Panc1 (cell line): ENCODE results near the gene RSPRY1. TPM values are rescaled to one million over a fixed set of nuclear protein-coding genes. Genes with fewer than 3 reads are reported as not detected.

Experiments used
- ATAC-seq: fragments of 200-7000 bp; cut with Tn5 transposase; 2 replicates; pipeline ENCODE4 v1.9.1; 2020; ENCODE audit warnings: mild to moderate bottlenecking, moderate library complexity
- BruUV-seq: library from RNA; stranded (reverse); fragments of 400-500 nt; replicated peaks from 2 replicates; lab custom pipeline; 2021; lab: Mats Ljungman, UMichigan
- CTCF ChIA-PET: fragments of 300-600 bp; sonication (Branson Sonifier 250); formaldehyde crosslinking; loops from one replicate; lab custom pipeline; 2022; ENCODE audit warnings: antibody characterized with exemption; lab: Charles Lee
- POLR2A ChIA-PET: fragments of 300-600 bp; sonication (Branson Sonifier 250); formaldehyde crosslinking; loops from one replicate; lab custom pipeline; 2022; ENCODE audit warnings: antibody characterized with exemption; lab: Charles Lee
- DNase-seq: peaks from one replicate; pipeline ENCODE4 v3.0.0-alpha.2; 2010; ENCODE audit warnings: low read depth, low spot score
- H3K27ac ChIP-seq: 2 replicates; pipeline ENCODE4 v1.5.1; 2011; ENCODE audit warnings: mild to moderate bottlenecking, low read length, inconsistent platforms
- H3K27me3 ChIP-seq: fragments of 200-500 bp; sonication (Bioruptor generic); 2 replicates; pipeline ENCODE4 v1.6.0; 2014; ENCODE audit warnings: low read length, inconsistent platforms; ENCODE audit not compliant: control insufficient read depth, insufficient read depth
- H3K36me3 ChIP-seq: fragments of 200-500 bp; sonication (Bioruptor generic); 2 replicates; pipeline ENCODE4 v1.5.1; 2014; ENCODE audit warnings: inconsistent platforms, mild to moderate bottlenecking, low read length, moderate library complexity; ENCODE audit not compliant: control insufficient read depth, insufficient read depth
- H3K4me1 ChIP-seq: 2 replicates; pipeline ENCODE4 v1.5.1; 2011; ENCODE audit warnings: inconsistent platforms, mild to moderate bottlenecking, low read length, moderate library complexity; ENCODE audit not compliant: control insufficient read depth, insufficient read depth
- H3K4me3 ChIP-seq, 2 experiments: 2 replicates each; pipeline ENCODE4 v1.5.1; 2011 to 2012; ENCODE audit warnings: low read depth in 2 of 2, low read length in 2 of 2, mild to moderate bottlenecking in 2 of 2, inconsistent platforms in 1 of 2, moderate library complexity in 1 of 2
- H3K9me3 ChIP-seq: fragments of 200-500 bp; sonication (Bioruptor generic); 2 replicates; pipeline ENCODE4 v1.5.1; 2014; ENCODE audit warnings: low read depth, mild to moderate bottlenecking, inconsistent platforms, low read length, moderate library complexity; ENCODE audit not compliant: control insufficient read depth, insufficient read depth
- CTCF ChIP-seq: fragments of 450-650 bp; IDR thresholded peaks from 2 replicates; pipeline ENCODE4 v1.5.1; 2017; ENCODE audit warnings: mild to moderate bottlenecking
- POLR2AphosphoS5 ChIP-seq: IDR thresholded peaks from 2 replicates; pipeline ENCODE4 v1.6.1; 2012; ENCODE audit warnings: mild to moderate bottlenecking, low read depth, low read length, moderate library complexity
- REST ChIP-seq, 2 experiments: IDR thresholded peaks; 2 replicates each; pipeline ENCODE4 v1.6.1; 2011 to 2012; ENCODE audit warnings: low read depth in 2 of 2, control low read depth in 1 of 2, low read length in 1 of 2, mild to moderate bottlenecking in 1 of 2, moderate library complexity in 1 of 2; ENCODE audit not compliant: insufficient read depth in 1 of 2
- SIN3A ChIP-seq: IDR thresholded peaks from 2 replicates; pipeline ENCODE4 v1.6.1; 2012; ENCODE audit warnings: low read depth, mild to moderate bottlenecking, low read length, moderate library complexity, borderline replicate concordance; ENCODE audit not compliant: insufficient read depth
- TCF7L2 ChIP-seq: IDR thresholded peaks from 2 replicates; pipeline ENCODE4 v1.6.1; 2011; ENCODE audit warnings: mild to moderate bottlenecking, low read depth, low read length, inconsistent platforms
- in situ Hi-C: cut with HindIII; loops from 2 replicates; pipeline ENCODE4 v1.10.0; 2016; ENCODE audit warnings: low sequenced_read_pairs, low pct_unique_long_range_greater_than_20kb
- intact Hi-C: fragments of 100-400 bp; cut with micrococcal nuclease; formaldehyde crosslinking; loops from one replicate; pipeline ENCODE4 v1.10.0; 2022; ENCODE audit not compliant: unreplicated experiment
- total RNA-seq: library from RNA; stranded (reverse); gene quantifications from one replicate; pipeline ENCODE4 v1.2.1, GENCODE V29; 2021; ENCODE audit not compliant: unreplicated experiment

RSPRY1 gene
- total RNA-seq, 1 experiment from 2014 or later = 29.4 TPM

- DNase-seq (no peak), ATAC-seq (peak; percentile 71; the same call in 1 of the 2 replicates)
- H3K4me1 ChIP-seq = no peaks in the 10 kb centered on the region
- no peaks in the 10 kb centered on the region for H3K27me3 ChIP-seq
- in situ Hi-C loops (no loop called here), intact Hi-C loops (no loop called here)
- no peaks in the 10 kb centered on the region for H3K9me3 ChIP-seq
- TF ChIP-seq CTCF (peak; percentile 65), TCF7L2 (no peak), SIN3A (no peak), POLR2AphosphoS5 (no peak), REST (IDR thresholded peaks at IDR 0.05; ENCODE audit: insufficient read depth in 1 of 2, low read depth in 2 of 2, low read length in 1 of 2) (no peak)
- BruUV-seq = no TSS peak
- no peak overlapping the region for H3K4me3 ChIP-seq
- CTCF ChIA-PET = no interaction called here
- peaks cover 16% of the 10 kb centered on the region for H3K36me3 ChIP-seq
- H3K27ac ChIP-seq = no peak overlapping the region
- POLR2A ChIA-PET = no interaction called here
Measured at GRCh38 chr16:57167953-57168352, 18.2 kb upstream of the RSPRY1 start.

GRCh38 chr16:57169327-57169726 is 16.8 kb upstream of the RSPRY1 start:
- no peak for DNase-seq
- Histone ChIP-seq H3K4me3 (no peak overlapping the region), H3K9me3 (no peaks in the 10 kb centered on the region), H3K36me3 (peaks cover 12% of the 10 kb centered on the region), H3K27ac (no peak overlapping the region), H3K27me3 (no peaks in the 10 kb centered on the region), H3K4me1 (no peaks in the 10 kb centered on the region)
- intact Hi-C loops (no loop called here), in situ Hi-C loops (no loop called here)
- ChIA-PET CTCF (no interaction called here), POLR2A (no interaction called here)
- no peak for TF ChIP-seq REST (IDR thresholded peaks at IDR 0.05; ENCODE audit: insufficient read depth in 1 of 2, low read depth in 2 of 2, low read length in 1 of 2)
- TF ChIP-seq POLR2AphosphoS5 = no peak
- TF ChIP-seq CTCF = no peak
- TF ChIP-seq SIN3A = no peak
- no peak for TF ChIP-seq TCF7L2
- no peak for ATAC-seq
- BruUV-seq = no TSS peak
